ENCODE measurements around the gene DLEC1.

DNA sequence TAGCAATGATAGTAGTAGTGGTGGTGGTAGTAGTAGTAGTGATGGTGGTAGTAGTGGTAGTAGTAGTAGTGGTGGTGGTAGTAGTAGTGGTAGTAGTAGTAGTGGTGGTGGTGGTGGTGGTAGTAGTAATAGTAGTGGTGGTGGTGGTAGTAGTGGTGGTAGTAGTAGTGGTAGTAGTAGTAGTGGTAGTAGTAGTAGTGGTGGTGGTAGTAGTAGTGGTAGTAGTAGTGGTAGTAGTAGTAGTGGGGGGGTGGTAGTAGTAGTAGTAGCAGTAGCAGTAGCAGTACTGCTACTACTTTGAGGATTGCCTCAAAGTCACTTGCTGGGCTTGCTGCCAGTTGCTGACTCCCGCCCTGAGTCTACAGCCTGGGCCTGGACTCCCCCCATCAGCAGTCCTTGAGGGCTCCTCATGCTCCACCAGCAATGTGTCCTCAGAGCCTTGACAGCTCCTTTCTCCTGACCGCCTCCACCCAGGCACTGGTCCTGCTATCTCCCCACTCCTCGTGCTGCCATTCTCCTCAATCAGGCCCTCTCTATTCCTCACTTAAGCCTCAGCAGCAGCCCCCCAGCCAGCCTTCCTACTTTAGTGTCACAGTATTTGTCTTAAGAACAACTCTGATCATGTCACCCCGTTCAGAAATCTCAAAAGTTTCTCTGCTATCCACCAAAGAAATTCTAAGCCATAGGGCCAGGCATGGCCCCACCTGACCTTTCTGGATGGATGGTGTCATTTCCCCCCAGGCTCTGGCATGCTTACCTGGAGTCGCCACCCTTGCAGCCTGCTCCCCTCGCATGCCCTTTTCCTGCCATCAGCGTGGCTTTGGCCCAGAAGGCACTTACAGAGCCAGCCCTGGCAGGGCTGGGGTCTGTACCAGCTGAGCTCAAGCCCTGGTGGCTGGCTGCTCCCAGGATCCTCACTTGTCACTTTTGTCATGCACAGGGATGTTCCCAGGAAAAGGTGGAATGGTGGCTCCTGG lies 45.6 kb downstream of the DLEC1 start:
- TF ChIP-seq CTCF (IDR thresholded peaks at IDR 0.05) = no peak
- TF ChIP-seq POLR2AphosphoS5 (IDR thresholded peaks at IDR 0.05) = no peak
- no peak for TF ChIP-seq EP300 (IDR thresholded peaks at IDR 0.05)
- TF ChIP-seq POLR2A (IDR thresholded peaks at IDR 0.05) = no peak

Measured in suprapubic skin (tissue), 4 donors.